Mesenteric fat pad (tissue), 1 donor: ENCODE data around the gene KCNS1. TPM values are rescaled to one million over a fixed set of nuclear protein-coding genes. Genes with fewer than 3 reads are reported as not detected.
"Not testable (repeated sequence)": the region's sequence is repeated elsewhere in the genome, so short reads cannot be mapped to it uniquely, and the experiment has no call there.

Experiments
- DNase-seq: peaks from one replicate; pipeline ENCODE4 v3.0.0-alpha.2; 2020; ENCODE audit warnings: low spot score
- long read RNA-seq: library from polyadenylated mRNA; unstranded; transcript quantifications from one replicate; pipeline ENCODE4 v2.0.0, GENCODE V29; 2020
- total RNA-seq: library from RNA; stranded (reverse); fragmentation: NEBNext Ultra II Directional; extraction: Animal tissue kit (Norgen Biotek cat#: 25700); gene quantifications from one replicate; pipeline ENCODE4 v1.2.1, GENCODE V29; 2021
- donor health status: DM: yes; HTN: yes; CAD: no.

The KCNS1 gene, protein sequence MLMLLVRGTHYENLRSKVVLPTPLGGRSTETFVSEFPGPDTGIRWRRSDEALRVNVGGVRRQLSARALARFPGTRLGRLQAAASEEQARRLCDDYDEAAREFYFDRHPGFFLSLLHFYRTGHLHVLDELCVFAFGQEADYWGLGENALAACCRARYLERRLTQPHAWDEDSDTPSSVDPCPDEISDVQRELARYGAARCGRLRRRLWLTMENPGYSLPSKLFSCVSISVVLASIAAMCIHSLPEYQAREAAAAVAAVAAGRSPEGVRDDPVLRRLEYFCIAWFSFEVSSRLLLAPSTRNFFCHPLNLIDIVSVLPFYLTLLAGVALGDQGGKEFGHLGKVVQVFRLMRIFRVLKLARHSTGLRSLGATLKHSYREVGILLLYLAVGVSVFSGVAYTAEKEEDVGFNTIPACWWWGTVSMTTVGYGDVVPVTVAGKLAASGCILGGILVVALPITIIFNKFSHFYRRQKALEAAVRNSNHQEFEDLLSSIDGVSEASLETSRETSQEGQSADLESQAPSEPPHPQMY
- not detected for total RNA-seq
- long read RNA-seq, result 0 reads

DNA sequence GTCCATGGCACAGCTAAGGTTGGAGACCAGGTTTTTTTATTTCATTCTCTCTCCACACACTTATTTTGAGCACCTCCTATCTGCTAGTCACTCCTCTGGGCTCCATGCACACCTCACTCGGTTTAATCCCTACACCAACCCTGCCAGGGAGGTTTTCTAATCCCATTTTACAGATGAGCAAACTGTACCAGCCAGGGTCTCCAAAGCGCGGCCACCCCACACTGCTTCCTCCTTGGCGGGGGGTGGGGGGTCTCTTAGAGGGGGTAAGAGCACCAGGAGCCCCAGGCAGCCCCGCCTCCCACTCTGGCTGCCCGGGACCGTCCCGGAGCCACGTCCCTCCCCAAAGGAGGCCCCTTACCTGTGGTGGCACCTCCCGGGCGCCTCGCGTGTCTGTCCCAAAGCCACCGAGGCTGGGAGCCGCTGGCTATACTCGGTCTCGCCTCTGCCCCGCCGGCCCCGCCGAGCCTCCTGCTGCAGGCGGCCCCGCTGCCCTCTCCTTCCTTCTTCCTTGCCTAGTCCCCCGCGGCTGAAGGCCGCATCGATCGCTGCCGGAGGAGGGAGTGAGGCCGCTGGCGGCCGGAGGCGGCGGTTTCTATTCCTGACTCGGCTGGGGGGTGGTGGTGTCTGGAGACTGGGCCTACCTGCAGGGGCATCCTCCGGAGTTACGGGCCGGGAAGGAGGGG lies at the start of gene KCNS1:
KCNS1 (minus strand) TSS at position 565 of the 683 bp plus-strand sequence. CDS start 1,891 bp downstream, outside the sequence.
- DNase-seq, result no peak

DNA sequence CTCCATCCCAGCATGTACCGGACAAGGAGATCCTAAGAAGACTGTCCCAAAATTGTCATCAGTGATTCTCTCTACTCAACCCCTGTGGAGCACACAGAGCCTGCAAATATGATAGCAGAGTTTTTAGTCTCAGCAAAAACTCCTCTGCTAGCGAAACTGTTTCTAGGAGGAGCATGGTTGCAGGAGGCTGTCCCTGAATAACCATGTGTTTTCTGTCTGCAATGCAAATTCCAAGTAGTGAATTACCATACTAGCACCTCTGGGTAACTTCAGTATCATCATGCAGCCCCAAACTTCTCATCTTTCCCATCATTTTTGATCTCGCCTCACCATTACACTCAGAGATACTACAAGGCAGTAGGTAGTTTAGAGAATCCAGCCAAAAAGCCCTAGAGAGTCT lies 48.1 kb upstream of the KCNS1 start:
- no peak for DNase-seq

DNA sequence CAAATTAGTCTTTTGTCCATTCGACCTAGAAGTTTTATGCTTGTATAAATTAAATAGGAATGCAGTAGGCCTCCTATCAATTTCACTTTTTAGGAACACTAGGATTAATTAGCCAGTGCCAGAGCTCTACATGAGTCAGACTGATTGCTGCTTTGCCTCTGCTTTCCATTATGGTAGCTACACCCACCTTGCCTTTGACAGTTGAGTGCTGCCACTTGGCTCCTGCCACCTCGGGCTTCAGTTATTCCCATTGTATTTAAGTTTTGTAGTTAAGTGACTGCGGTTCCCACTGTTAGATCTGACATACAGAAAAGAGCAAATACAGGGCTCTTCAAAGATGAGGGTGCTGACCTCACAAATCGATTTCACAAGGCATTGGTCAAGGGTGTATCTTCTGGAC lies 39.9 kb upstream of the KCNS1 start:
- DNase-seq, result no peak

DNA sequence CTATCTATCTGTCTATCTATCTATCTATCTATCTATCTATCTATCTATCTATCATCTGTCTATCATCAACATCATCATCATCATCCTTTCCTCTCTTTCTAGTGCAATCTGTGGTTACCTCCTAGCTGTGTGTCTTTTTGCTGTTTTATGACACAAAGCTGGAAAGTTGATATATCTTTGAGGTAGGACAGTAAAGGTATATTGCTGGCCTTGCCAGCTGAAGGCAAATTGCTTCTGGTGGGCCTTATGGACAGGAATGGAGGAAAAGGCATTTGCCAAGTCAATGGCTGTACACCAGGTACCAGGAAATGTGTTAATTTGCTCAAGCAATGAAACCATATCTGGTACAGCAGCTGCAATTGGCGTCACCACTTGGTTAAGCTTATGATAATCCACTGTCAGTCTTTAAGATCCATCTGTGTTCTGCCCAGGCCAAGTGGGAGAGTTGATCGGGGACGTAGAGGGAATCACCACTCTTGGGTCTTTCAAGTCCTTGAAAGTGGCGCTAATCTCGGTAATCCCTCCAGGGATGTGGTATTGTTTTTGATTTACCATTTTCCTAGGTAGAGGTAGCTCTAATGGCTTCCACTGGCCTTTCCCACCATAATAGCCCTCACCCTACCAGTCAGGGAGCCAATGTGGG lies 38.9 kb upstream of the KCNS1 start:
- not testable (repeated sequence) for DNase-seq

DNA sequence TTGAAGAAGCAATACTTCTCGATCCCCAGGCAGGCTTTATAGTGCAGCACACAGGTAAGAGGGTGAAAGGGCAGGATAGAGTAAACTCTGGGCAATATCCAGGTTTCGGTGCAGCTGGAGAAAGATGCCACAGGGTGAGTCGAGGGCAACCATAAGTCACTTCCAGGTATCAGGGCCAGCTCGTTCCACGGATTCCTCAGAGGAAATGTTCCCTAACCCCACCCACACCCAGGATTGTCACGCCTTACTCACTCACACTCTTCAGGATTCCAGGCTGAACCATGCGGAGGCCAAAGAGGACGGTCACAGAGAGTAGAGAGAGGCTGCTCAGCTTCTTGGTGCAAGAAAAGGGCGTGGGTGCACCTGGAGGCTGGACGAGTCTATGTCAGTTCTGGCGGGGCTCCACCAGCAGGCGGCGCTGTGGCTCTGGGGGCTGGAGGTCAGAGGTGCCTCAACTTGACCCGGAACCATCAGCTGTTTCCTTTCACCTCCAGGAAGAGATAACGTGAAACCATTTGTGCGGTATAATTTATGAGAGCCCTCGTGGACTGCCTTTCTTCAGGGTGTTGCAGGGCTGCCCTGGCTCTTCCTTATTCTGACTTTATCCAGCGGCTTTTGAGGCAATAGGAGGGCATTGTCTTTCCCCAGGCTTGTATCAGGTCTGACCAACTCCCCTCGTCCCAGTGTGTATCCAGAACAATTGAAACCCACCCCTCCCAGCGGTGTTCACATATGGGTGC lies 37.8 kb upstream of the KCNS1 start:
- no peak for DNase-seq

DNA sequence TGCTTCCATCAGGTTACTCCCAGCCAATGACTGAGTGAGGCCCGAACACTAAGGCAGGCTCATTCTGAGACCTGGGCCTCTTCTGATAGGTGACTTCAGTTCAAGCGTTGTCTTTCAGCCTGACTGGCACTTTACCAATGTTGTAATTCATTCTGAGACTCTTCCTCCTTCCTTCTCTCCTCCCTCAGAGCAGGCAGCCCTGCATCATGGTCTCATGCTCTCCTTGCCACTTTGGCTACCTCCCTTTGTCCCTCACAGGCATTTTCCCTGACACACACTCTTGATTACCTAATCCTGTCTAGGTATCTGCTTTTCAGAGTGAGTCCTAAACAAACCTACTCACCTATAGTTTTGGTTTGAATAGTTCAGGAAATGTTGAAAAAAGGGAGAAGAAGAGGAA lies 36.0 kb upstream of the KCNS1 start:
- DNase-seq, result no peak

DNA sequence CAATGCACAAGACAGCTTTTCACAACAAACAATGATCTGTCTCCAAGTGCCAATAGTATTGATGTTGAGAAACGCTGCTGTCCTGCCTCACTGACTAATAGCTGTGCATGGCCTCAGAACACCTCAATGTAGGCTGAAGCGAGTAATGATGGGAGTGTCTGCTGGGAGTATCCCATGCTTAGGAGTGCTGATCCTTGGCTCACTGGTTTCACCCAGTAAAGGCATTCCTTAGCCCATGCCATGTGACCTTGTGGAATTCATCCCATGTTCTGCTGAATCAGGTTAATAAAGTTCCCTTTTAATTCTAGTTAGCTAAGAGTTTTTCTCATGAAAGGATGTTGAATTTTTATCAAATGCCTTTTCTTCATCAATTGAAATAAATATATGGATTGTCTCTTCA lies 27.2 kb upstream of the KCNS1 start:
- no peak for DNase-seq

DNA sequence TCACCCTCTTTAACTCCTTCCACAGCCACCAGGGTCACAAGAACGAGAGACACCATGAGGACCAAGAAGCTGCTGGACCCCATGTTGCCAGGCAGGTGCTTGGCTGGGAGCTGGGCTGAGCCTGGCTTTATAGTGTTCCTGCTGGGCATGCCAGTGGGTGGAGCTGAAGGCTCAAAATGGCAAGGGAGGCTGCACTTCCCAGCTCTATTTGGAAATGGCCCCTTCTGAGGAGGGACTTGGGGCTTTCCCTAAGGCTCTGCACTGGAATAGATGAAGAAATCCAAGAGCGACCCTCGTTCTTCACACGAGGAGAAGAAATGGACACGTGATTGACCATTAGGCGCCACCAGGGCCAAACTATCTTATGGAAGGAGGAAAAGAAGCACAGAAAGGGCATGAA lies 23.4 kb upstream of the KCNS1 start, which contains the start of gene WFDC12:
WFDC12 (minus strand) TSS at position 101 of the 400 bp plus-strand sequence; CDS start at position 83, 18 bp downstream.
- no peak for DNase-seq

DNA sequence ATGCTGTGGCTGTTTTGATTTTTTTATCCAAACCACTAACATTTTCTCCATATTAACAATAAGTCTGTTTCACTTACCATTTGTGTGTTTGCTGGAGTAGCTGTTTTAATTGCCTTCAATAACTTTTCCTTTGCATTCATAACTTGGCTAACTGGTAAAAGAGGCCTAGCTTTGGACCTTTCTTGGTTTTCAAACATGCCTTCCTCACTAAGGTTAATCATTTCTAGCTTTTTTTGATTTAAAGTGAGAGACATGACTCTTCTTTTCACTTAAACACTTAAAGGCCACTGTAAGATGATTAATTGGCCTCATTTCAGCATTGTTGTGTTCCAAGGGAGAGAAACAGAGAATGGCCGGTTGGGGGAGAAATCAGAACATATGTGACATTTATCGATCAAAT lies 20.5 kb upstream of the KCNS1 start:
- no peak for DNase-seq

DNA sequence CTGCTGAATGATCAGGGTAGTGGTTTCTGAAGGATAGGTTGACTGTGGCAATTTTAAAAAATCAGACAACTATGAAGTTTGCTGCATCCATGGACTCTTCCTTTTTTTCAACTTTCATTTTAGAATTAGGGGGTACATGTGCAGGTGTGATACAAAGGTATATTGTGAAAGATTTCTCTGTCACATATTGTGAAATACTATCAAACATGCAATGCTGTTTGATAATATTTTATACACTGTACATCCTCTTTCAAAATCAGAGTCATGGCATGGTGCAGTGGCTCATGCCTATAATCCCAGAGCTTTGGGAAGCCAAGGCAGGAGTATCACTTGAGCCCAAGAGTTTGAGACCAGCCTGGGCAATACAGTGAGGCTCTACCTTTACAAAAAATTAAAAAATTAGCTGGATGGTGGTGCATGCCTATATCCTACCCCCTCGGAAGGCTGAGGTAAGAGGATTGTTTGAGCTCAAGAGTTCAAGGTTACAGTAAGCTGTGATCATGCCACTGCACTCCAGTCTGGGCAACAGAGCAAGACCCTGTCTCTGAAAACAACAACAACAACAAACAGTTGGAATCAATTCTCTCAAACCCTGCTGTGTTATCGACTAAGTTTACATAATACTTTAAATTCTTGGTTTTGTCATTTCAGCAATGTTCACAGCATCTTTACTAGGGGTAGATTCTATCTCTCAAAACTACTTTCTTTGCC lies 18.8 kb upstream of the KCNS1 start:
- DNase-seq, result no peak

DNA sequence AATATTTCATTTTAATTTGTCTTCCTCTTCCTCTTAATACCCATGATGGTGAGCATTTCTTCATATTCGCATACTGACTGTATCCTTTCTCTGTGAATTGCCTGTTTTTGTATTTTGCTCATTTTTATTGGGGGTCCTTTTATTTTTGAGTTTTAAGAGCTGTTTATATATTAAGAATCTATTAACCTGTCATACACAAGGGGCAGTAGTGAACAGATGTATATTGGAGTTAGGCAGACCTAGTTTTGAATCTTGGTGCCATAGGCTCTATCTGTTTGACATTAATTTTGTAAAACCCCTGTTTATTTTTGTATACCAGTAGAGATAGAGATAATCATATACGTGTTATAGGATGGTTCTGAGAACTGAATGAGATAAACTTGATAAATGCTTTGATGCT lies 17.1 kb upstream of the KCNS1 start:
- DNase-seq, result no peak

DNA sequence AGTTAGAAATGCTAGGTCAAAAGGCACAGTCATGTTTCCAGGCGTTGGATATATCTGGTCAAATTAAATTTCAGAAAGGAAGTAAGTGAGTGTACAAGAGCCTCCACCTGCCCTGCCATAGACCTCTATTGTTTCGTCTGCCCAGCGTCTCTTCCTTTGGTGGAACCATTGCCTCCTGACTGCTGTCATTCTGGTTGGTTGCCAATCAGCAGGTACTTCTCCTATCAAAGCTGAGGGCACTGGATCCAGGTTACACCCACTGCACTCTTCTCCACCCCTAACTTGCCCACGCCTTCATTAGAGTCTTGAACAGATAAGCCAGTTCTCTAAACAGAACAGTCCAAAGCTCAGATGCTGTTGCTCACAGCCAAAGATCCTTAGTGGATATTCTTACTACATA lies 16.7 kb upstream of the KCNS1 start:
- DNase-seq, result no peak

DNA sequence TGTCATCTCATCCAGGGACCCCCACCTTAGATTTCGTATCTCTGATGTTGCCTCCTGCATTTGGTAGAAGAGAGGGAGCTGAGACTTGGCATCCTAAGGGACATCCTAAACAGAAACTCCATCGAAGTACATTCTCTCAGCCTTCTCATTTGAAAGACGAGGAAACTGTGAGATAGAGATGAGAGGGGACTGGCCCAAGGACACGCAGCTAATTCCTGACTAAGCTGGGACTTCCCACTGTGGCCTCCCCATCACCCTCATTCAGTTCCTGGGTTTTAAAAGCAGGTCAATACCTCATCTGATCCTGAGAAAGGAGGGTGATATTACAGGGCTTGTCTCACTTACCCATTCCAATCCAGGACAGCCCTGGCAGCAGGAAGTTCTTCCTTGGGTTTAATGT lies 14.9 kb upstream of the KCNS1 start:
- no peak for DNase-seq

DNA sequence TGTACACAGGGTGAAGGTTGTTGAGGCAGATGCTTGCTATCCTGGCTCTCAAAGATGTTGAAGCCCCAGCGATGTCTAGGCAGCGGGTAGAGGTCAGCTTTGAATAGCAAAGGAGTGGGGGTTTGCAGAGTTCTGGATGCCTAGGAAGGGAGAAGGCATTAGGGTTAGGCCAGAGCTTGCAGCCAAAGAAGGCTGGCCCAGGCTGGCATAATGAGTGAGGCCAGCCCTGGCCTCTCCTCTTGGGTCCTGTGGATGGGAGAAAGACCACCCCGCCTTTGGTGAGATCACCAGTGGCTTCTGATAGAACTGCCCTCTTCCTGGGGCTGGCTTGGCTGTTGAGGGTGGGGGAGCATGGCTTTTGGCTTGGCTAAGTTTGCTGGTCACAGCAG lies 14.5 kb upstream of the KCNS1 start:
- DNase-seq, result no peak

DNA sequence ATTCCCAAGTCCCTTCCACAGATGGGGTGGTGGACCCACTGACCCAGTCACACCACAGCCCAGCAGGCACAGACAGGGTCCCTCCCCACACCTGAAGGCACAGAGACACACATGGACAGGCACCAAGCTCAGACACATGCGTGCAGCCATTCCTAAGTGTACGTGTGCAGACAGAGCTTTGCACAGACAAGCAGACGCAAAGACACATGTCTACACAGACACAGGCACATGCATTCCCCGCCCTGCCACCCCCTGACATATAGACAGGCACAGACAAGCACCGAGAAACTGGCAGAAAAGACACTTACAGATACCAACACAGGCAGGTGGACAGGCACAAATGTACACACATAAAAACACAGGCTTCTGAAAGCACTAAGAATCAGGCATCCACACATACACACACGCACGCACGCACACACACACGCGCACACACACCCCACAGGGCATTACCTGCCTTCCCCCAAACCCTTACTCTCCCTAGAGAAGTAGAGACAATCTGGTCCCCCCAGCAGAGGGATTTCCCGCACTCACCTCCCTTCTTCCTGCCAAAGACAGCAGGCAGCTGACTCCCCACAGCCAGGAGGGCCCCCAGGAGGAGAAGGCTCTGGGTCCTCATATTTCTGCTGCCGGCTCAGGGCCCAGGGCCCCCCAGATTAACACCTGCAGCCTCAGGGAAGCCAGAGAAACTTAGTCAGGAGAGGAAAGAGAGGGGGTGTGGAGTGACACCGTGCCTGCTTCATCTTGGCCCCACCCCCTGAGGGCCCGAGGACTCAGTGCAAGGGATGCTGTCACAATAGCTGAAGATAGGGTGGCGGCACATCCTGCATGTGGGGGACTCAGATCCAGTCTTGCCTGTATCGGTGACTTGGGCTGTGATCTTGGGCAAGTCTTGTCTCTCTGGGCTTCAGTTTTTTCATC lies 13.8 kb upstream of the KCNS1 start, which contains the start of gene WFDC5:
WFDC5 (minus strand) TSS at position 710 of the 921 bp plus-strand sequence; CDS start at position 619, 91 bp downstream.
- DNase-seq, result no peak

DNA sequence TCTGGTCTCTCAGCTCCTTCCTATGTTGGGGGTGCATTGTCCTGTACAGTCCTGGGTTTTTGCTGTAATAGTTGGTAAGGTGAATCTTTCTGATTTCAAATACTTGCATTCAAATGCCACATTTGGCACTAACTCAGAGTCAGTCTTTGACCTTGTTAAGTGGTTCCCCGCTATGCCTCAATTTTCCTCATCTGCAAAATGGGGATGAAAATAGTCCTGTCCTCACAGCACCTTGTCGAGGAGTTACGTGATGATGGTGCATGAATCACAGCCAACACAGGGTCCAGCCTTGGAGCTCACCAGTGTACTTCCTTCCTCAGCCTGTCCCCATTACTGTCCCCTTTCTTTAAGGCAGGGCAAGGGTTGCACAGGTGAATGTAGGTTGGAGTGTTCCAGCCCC lies 12.9 kb upstream of the KCNS1 start:
- no peak for DNase-seq

DNA sequence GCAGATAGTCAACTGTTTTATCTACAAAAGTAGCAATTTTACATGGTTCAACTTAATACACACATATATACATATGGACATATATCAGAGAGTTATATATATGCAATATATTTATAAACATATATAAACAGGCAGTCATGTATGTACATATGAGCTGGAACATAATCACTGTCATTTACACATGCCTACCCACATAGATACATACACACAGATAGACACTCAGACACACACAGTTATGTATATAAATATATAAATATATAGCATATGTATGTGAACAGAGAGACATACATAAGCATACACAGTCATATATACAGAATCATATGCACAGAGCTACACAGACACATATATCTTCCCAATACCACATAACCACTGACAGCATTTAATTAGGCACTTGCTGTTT lies 11.8 kb upstream of the KCNS1 start:
- DNase-seq, result no peak

DNA sequence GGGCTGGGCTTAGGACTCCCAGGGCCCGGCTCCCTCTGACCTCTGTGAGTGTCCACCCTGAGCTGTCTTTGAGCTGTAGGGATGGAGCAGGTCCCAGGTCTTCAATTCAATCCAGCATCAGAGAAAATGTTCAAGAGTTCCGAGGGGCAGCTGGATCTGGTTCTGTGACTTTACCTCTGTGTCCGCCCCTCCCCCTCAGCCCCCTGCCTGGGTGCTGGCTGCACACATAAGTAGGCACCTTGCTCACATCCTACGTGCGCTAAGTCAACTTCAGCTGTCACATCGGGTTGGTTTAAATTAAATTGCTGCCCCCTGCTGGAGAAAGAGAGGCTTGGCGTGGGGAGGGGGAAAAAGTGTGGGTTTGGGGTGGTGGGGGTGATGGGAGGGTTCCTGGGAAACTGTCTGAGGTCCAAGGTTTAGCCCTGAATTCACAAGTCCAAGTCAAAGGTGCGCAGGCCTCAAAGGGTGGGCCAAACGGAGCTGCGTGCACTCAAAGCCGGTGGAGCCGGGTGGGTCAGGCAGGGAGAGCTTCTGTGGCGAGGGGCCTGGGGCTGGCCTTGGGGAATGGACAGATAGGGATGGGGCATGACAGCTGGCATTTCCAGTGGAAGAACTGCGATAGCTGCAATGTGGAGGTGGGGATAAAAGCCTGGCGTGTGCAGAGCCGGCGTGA lies 11.0 kb upstream of the KCNS1 start:
- DNase-seq, result no peak

DNA sequence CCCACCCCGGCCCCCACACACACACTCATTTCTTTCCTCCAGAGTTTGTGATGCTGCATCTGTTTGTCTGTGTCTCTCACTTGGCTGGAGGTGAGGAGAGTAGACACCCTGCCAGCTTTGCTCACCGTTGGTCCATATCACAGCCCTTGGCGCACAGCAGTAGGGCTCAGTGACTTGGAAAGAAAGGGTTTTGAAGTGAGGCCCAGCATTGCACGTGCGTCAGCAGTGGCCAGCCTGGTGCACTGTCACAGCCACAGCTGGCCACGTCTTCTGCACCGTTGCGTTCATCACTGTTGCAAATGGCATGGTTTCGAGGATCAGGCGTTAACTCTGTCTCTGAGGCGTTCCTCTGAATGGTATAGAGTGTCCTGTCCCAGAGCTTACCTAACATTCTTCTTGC lies 10.4 kb upstream of the KCNS1 start:
- DNase-seq, result no peak
